Left ventricle myocardium inferior (tissue), 1 donor: ENCODE results near the gene RCAN2. TPM values are rescaled to one million over a fixed set of nuclear protein-coding genes. Genes with fewer than 3 reads are reported as not detected.
"Not testable (repeated sequence)": the region's sequence is repeated elsewhere in the genome, so short reads cannot be mapped to it uniquely, and the experiment has no call there.

Source experiments
- DNase-seq: peaks from one replicate; pipeline ENCODE4 v3.0.0-alpha.2; 2020
- H3K27ac ChIP-seq: fragments of 200-600 bp; replicated peaks from 2 replicates; pipeline ENCODE4 v1.8.0; 2021
- H3K27me3 ChIP-seq: fragments of 200-600 bp; 2 replicates; pipeline ENCODE4 v1.8.0; 2021; ENCODE audit warnings: low read depth
- H3K36me3 ChIP-seq: fragments of 200-600 bp; 2 replicates; pipeline ENCODE4 v1.8.0; 2021
- H3K4me1 ChIP-seq: fragments of 200-600 bp; 2 replicates; pipeline ENCODE4 v1.8.0; 2021
- H3K4me3 ChIP-seq: fragments of 200-600 bp; 2 replicates; pipeline ENCODE4 v1.8.0; 2021; ENCODE audit warnings: mild to moderate bottlenecking, moderate library complexity
- H3K9me3 ChIP-seq: fragments of 200-600 bp; replicated peaks from 2 replicates; pipeline ENCODE4 v1.8.0; 2021
- CTCF ChIP-seq: fragments of 200-600 bp; IDR thresholded peaks from 2 replicates; pipeline ENCODE4 v1.8.0; 2021; ENCODE audit warnings: antibody characterized with exemption, mild to moderate bottlenecking, borderline replicate concordance
- intact Hi-C: fragments of 100-400 bp; cut with micrococcal nuclease; formaldehyde crosslinking; loops from one replicate; pipeline ENCODE4 v1.11.0; 2022
- total RNA-seq: library from RNA; stranded (reverse); fragmentation: NEBNext Ultra II Directional; extraction: Animal tissue kit (Norgen Biotek cat#: 25700); gene quantifications from one replicate; pipeline ENCODE4 v1.2.1, GENCODE V29; 2021
- donor health status: DM: no; HTN: yes; CAD: no; lungs with severe emphysema.

The RCAN2 gene
- total RNA-seq, 1 donor from 2014 or later: 312 TPM

- Histone ChIP-seq H3K27ac (peak overlapping the region; percentile 65), H3K27me3 (no peaks in the 10 kb centered on the region), H3K4me3 (no peak overlapping the region), H3K9me3 (no peaks in the 10 kb centered on the region), H3K36me3 (no peaks in the 10 kb centered on the region), H3K4me1 (peaks cover 67% of the 10 kb centered on the region)
- no peak for DNase-seq
- no peak for TF ChIP-seq CTCF
- intact Hi-C loops: no loop called here
These were observed 83.3 kb downstream of the RCAN2 start for GRCh38 chr6:46407776-46408530.

- no peaks in the 10 kb centered on the region for H3K27me3 ChIP-seq
- H3K4me1 ChIP-seq: peaks cover 65% of the 10 kb centered on the region
- no peaks in the 10 kb centered on the region for H3K36me3 ChIP-seq
- H3K4me3 ChIP-seq: no peak overlapping the region
- peak overlapping the region; percentile 65 for H3K27ac ChIP-seq
- TF ChIP-seq CTCF: no peak
- no peak for DNase-seq
- intact Hi-C loops: no loop called here
- H3K9me3 ChIP-seq: no peaks in the 10 kb centered on the region
These were observed 84.0 kb downstream of the RCAN2 start for GRCh38 chr6:46407246-46407645.

- H3K27me3 ChIP-seq, H3K27ac ChIP-seq, DNase-seq, intact Hi-C loops, H3K9me3 ChIP-seq, H3K4me3 ChIP-seq, H3K36me3 ChIP-seq: not testable (repeated sequence)
- H3K4me1 ChIP-seq: peaks cover 54% of the 10 kb centered on the region
These were observed 85.5 kb downstream of the RCAN2 start for GRCh38 chr6:46405620-46406180.

GRCh38 chr6:46400898-46401297 lies 90.4 kb downstream of the RCAN2 start:
- DNase-seq: no peak
- no peak overlapping the region for H3K4me3 ChIP-seq
- peaks cover 25% of the 10 kb centered on the region for H3K4me1 ChIP-seq
- intact Hi-C loops: no loop called here
- no peaks in the 10 kb centered on the region for H3K9me3 ChIP-seq
- H3K27me3 ChIP-seq: no peaks in the 10 kb centered on the region
- no peaks in the 10 kb centered on the region for H3K36me3 ChIP-seq
- TF ChIP-seq CTCF: no peak
- H3K27ac ChIP-seq: no peak overlapping the region

GRCh38 chr6:46395530-46395929 lies 95.7 kb downstream of the RCAN2 start:
- intact Hi-C loops: no loop called here
- no peaks in the 10 kb centered on the region for H3K9me3 ChIP-seq
- no peaks in the 10 kb centered on the region for H3K27me3 ChIP-seq
- H3K4me1 ChIP-seq: peaks cover 41% of the 10 kb centered on the region
- TF ChIP-seq CTCF: no peak
- H3K4me3 ChIP-seq: no peak overlapping the region
- H3K27ac ChIP-seq: no peak overlapping the region
- no peak for DNase-seq
- H3K36me3 ChIP-seq: no peaks in the 10 kb centered on the region

GRCh38 chr6:46393940-46394337 lies 97.3 kb downstream of the RCAN2 start:
- no peaks in the 10 kb centered on the region for H3K27me3 ChIP-seq
- H3K36me3 ChIP-seq: no peaks in the 10 kb centered on the region
- no peak overlapping the region for H3K27ac ChIP-seq
- intact Hi-C loops: no loop called here
- no peak for DNase-seq
- no peaks in the 10 kb centered on the region for H3K9me3 ChIP-seq
- H3K4me3 ChIP-seq: no peak overlapping the region
- peaks cover 32% of the 10 kb centered on the region for H3K4me1 ChIP-seq
- TF ChIP-seq CTCF: no peak
